Astrocyte of the cerebellum (primary cell): ENCODE data around the gene RNU5B-1.

Experiments
- DNase-seq: peaks from one replicate; pipeline ENCODE4 v3.0.0-alpha.2; 2011; ENCODE audit warnings: low read depth
- H3K4me3 ChIP-seq: 2 replicates; pipeline ENCODE4 v1.5.1; 2011; ENCODE audit warnings: mild to moderate bottlenecking, low read depth, low read length, moderate library complexity
- in situ Hi-C: cut with HindIII; loops from 2 replicates; pipeline ENCODE4 v1.10.0; 2017; ENCODE audit warnings: low sequenced_read_pairs
- TF ChIP-seq, protein P1 (sequence below): IDR thresholded peaks from 2 replicates; pipeline ENCODE4 v1.5.1; 2012; ENCODE audit warnings: low read length, low read depth, moderate library complexity, mild to moderate bottlenecking; ENCODE audit errors: missing control alignments

The RNU5B-1 gene

DNA sequence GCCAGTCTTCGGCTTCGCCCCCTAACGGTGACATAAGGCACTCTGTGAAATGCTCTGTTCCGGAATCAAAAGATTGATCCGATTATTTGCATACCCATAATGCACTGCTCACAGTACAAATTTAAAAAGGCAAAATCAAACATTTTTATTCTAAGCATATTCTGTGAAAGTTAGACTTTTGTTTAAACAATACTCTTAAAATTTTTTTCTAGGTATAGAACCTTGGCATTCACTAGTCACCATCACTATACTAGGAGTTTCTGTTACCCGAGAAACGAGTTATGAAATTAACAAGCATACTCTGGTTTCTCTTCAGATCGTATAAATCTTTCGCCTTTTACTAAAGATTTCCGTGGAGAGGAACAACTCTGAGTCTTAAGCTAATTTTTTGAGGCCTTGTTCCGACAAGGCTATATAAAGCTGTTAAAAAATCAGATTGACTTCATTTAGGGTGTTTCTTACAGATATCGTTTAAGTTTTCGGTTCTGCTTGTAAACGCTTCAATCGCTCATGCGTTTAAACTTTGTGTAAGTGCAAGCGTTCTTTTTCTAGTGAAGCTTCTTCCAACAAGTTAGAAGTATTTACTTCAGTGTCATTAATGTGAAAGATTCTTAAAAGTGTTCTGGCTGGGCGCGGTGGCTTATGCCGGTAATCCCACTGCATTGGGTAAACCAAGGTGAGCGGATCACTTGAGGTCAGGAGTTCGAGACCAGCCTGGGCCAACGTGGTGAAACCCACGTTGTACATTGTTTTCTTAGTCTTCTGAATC is at the start of gene RNU5B-1:
Gene RNU5B-1 (plus strand): TSS at position 297 of the 769 bp plus-strand sequence.
- TF ChIP-seq, protein P1, sequence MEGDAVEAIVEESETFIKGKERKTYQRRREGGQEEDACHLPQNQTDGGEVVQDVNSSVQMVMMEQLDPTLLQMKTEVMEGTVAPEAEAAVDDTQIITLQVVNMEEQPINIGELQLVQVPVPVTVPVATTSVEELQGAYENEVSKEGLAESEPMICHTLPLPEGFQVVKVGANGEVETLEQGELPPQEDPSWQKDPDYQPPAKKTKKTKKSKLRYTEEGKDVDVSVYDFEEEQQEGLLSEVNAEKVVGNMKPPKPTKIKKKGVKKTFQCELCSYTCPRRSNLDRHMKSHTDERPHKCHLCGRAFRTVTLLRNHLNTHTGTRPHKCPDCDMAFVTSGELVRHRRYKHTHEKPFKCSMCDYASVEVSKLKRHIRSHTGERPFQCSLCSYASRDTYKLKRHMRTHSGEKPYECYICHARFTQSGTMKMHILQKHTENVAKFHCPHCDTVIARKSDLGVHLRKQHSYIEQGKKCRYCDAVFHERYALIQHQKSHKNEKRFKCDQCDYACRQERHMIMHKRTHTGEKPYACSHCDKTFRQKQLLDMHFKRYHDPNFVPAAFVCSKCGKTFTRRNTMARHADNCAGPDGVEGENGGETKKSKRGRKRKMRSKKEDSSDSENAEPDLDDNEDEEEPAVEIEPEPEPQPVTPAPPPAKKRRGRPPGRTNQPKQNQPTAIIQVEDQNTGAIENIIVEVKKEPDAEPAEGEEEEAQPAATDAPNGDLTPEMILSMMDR: peak; percentile 96
- in situ Hi-C loops: loop anchor here (25.0 kb wide), 1 partner anchor 158 kb away; no protein-coding TSS in a partner anchor
- DNase-seq: peak; percentile 92
- peak within 1 kb of the TSS; percentile 36 for H3K4me3 ChIP-seq

DNA sequence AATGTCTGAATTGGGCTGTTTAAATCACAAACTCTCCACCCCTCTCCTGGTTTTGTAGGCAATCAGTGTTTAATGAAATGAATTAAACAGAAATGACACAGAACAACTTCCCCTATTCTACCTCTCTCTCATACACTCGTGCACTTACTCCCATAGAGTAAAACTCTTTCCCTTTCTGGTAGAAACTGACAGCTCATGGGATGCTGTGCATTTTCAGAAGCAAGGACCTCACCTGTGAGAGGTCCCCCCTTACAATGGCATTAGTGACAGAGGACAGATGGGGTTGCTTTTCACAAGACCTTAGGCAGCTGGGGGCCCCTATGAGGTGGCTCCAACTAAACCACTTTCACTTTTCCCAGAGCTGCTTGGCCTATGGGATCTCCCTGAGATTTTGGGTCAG is 49.7 kb upstream of the RNU5B-1 start:
- TF ChIP-seq, protein P1: no peak
- no peak for DNase-seq
- in situ Hi-C loops: loop anchor here (5.0 kb wide), 1 partner anchor 47 kb away; no protein-coding TSS in a partner anchor
- no peak overlapping the region for H3K4me3 ChIP-seq

DNA sequence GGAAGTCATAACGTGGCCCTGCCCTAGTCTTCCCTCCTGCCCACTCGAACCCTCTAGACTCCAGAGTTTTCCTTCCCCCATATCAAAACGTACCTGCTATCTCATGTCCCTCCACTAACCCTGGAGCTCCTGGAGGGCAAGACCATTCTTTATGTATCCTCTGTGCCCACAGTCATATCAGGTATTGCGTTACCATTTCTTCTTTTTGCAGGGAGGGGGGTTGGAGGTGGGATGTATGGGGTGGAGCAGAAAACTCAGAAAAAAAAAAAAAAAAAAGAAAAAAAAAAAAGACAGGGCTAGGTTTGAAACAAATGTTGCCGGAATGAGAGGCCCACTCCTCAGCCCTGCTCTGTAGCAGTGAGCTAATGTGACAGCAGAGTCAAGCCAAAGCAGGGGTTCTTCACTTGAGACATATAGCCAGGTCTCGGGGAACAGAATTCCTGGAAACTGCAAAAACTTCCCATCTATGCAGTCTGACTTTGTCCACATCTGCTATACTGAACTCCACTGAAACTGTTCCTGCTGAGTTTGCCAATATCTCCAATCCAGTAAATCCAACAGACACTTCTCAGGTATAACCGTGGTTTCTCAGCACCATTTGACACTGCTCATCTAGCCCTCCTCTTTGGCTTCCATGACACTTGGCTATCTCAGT is 48.9 kb upstream of the RNU5B-1 start:
- in situ Hi-C loops: loop anchor here (5.0 kb wide), 1 partner anchor 48 kb away; no protein-coding TSS in a partner anchor
- no peak for DNase-seq
- TF ChIP-seq, protein P1: no peak
- no peak overlapping the region for H3K4me3 ChIP-seq

DNA sequence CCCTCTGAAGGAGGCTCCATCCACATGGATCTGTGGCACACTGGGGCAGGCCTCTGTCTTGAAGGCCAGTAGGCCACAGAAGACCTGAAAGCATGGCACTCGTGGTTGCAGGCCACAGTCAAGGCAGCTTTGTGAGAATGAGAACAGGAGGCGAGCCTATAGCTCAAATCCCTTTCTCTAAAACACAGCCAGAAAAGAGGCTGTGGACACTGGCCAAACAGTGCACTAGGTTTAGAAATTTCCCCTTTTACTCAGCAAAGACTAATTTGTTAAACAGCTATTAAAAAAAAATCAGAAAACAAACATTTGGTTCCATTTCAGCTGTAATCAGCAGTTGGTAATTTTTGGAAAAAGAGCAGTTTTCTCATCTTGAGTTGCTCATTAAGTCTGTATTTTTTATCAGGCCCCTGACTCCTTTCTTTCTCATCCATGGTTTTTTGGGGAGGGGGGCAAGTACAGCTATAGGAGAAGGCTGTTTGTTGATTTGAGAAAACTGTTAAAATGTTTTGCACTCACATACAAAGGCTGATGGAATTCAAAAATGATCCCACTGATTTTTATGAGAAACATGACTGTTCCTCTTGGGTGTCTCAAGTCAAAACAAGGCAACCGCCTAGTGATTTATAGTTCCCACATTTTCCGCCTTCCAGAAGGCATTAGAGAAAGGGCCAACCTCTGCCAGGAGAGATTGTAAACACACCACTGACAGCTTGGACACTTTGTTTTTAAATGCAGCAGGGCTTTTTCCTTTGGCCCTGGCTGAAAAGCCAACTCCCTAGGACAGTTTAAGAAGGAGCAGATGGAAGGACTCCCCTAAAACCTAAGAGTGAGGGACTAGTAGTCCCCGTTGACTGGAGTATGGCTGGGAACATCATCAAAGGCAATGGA is 45.9 kb upstream of the RNU5B-1 start:
- H3K4me3 ChIP-seq: no peak overlapping the region
- in situ Hi-C loops: loop anchor here (5.0 kb wide), 1 partner anchor 51 kb away; no protein-coding TSS in a partner anchor
- no peak for DNase-seq
- TF ChIP-seq, protein P1: no peak

DNA sequence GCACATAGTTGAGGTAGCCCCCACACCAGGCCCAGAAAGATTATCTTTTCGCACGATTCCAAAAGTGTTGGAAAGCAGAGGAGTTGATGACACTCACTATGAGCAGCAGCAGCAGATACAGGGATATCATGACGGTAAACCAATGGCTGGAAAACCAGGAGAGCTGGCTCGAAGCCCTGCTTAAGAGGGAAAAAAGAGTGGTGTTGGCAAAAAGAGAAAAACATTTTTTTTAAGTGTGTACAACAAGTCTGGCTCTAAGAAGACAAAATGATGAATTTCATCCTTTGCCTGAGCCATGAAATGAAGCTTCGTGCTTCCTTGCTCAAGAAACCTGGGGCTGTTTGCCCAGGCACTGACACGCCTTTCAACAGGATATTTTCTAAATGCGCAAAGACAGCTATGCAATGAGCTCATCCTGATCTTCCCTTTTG is 45.1 kb upstream of the RNU5B-1 start:
- TF ChIP-seq, protein P1: no peak
- in situ Hi-C loops: loop anchor here (5.0 kb wide), 1 partner anchor 52 kb away; no protein-coding TSS in a partner anchor
- no peak for DNase-seq
- no peak overlapping the region for H3K4me3 ChIP-seq

DNA sequence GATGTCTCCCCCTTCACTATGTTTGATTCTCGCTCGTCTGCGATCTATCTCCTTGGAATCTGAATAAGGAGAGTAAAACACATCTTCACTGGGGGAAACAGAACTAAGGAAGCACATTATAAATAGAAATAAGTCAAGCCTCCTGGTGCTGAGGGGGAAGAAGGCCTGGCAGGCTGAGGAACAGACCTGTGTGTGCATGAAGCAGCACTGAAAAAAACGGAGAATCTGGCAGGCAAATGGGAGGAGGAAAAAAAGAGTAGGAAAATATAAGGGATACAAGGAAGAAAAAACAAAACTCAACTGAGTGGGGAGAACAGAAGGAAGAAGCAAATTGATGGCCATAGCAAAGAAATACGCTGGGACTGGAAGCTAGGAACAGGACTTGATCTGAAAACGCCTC is 43.5 kb upstream of the RNU5B-1 start:
- no peak overlapping the region for H3K4me3 ChIP-seq
- TF ChIP-seq, protein P1: no peak
- no peak for DNase-seq
- in situ Hi-C loops: no loop called here
